Suprapubic skin (tissue), 4 donors: ENCODE data around the gene ERF. TPM values are rescaled to one million over a fixed set of nuclear protein-coding genes. Genes with fewer than 3 reads are reported as not detected.

Experiments used
- DNase-seq, 2 donors: peaks; one replicate each; pipeline ENCODE4 v3.0.0-alpha.2; 2019; ENCODE audit warnings: low spot score in 2 of 2
- H3K27ac ChIP-seq: fragments of 200-600 bp; sonication (generic); one replicate; pipeline ENCODE4 v1.5.1; 2019
- H3K27me3 ChIP-seq: fragments of 200-600 bp; sonication (generic); one replicate; pipeline ENCODE4 v1.5.1; 2019
- H3K36me3 ChIP-seq: fragments of 200-600 bp; sonication (generic); one replicate; pipeline ENCODE4 v1.5.1; 2019
- H3K4me1 ChIP-seq: fragments of 200-600 bp; sonication (generic); one replicate; pipeline ENCODE4 v1.5.1; 2019
- H3K4me3 ChIP-seq: fragments of 200-600 bp; sonication (generic); one replicate; pipeline ENCODE4 v1.5.1; 2019; ENCODE audit warnings: mild to moderate bottlenecking
- H3K9me3 ChIP-seq: fragments of 200-600 bp; sonication (generic); one replicate; pipeline ENCODE4 v1.5.1; 2019
- EP300 ChIP-seq: sonication (generic); formaldehyde crosslinking; IDR thresholded peaks from one replicate; pipeline ENCODE4 v1.6.1; 2017; ENCODE audit warnings: antibody characterized with exemption
- POLR2A ChIP-seq, 2 donors: fragments of 450-650 bp; IDR thresholded peaks; one replicate each; pipeline ENCODE4 v1.6.1; 2017; ENCODE audit warnings: antibody characterized with exemption in 2 of 2, mild to moderate bottlenecking in 2 of 2, moderate library complexity in 2 of 2
- POLR2AphosphoS5 ChIP-seq, 3 donors: sonication (generic); formaldehyde crosslinking; IDR thresholded peaks; one replicate each; pipeline ENCODE4 v1.6.1; 2017; ENCODE audit warnings: antibody characterized with exemption in 3 of 3
- WGBS: methylation state at CpG from one replicate; pipeline ENCODE4 v1.1.5; 2018; 5-methylcytosine and 5-hydroxymethylcytosine counted together
- total RNA-seq, 4 donors: library from RNA; depleted of rRNA; stranded (reverse); fragments of >200 nt; gene quantifications; one replicate each; pipeline ENCODE4 v1.1.0, GENCODE V29; 2016
- TF ChIP-seq, protein P1 (sequence below), 2 donors: fragments of 200-600 bp in 1 of 2; fragments of 450-650 bp in 1 of 2; sonication (generic) in 1 of 2; IDR thresholded peaks; one replicate each; pipeline ENCODE4 v1.5.1; 2016 to 2019; ENCODE audit warnings: antibody characterized with exemption in 2 of 2, mild to moderate bottlenecking in 1 of 2, moderate library complexity in 1 of 2

Gene ERF
- total RNA-seq, 4 donors from 2014 or later, result 36.8 to 49.5 (median 45.8) TPM

DNA sequence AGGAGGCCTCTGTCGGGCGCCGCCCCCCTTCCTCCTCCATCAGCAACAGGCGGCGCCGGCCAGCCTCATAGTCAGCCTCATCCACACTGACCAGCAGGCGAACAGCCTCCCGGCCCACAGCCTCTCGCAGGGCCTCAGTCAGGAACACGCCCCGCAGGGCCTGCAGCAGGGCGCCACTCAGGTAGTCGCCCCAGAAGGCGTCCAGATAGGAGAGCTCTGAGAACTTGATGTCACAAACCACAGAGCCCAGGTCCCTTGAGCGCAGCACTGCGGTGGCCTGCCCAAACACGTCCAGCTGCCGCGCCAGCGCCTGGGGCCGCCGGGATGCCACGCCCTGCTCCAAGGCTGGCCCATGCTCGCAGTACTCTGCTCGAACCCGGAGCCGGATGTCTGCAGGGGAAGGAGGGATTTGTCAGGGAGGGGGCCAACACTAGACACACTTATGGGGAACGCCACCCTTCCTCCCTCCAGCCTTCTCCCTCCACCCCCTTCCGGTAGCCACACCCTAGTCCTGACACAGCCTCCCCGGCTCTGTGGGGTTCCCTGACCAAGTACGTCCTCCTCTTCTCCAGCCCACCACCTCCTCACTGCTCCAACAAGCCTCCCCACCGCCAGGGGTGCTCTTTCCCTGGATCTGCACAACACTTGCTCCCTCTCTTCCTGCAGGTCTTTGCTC, 55.4 kb downstream of the ERF start:
- peak overlapping the region; percentile 24 for H3K27ac ChIP-seq
- WGBS, result 62% methylated on average over 24 of the region's 32 CpGs
- H3K4me1 ChIP-seq, result peaks cover 52% of the 10 kb centered on the region
- H3K36me3 ChIP-seq, result peaks cover 38% of the 10 kb centered on the region
- no peaks in the 10 kb centered on the region for H3K27me3 ChIP-seq
- peak in 1 of 2 donors; percentile 81 for DNase-seq
- no peaks in the 10 kb centered on the region for H3K9me3 ChIP-seq
- TF ChIP-seq POLR2A (IDR thresholded peaks at IDR 0.05), result no peak
- TF ChIP-seq POLR2AphosphoS5 (IDR thresholded peaks at IDR 0.05), result no peak
- TF ChIP-seq EP300, result no peak
- TF ChIP-seq, protein P1, sequence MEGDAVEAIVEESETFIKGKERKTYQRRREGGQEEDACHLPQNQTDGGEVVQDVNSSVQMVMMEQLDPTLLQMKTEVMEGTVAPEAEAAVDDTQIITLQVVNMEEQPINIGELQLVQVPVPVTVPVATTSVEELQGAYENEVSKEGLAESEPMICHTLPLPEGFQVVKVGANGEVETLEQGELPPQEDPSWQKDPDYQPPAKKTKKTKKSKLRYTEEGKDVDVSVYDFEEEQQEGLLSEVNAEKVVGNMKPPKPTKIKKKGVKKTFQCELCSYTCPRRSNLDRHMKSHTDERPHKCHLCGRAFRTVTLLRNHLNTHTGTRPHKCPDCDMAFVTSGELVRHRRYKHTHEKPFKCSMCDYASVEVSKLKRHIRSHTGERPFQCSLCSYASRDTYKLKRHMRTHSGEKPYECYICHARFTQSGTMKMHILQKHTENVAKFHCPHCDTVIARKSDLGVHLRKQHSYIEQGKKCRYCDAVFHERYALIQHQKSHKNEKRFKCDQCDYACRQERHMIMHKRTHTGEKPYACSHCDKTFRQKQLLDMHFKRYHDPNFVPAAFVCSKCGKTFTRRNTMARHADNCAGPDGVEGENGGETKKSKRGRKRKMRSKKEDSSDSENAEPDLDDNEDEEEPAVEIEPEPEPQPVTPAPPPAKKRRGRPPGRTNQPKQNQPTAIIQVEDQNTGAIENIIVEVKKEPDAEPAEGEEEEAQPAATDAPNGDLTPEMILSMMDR (IDR thresholded peaks at IDR 0.05), result peak in 1 of 2 donors; percentile 41
- H3K4me3 ChIP-seq, result peak overlapping the region; percentile 9

GRCh38 chr19:42198676-42199439, 56.1 kb downstream of the ERF start:
- Histone ChIP-seq H3K27ac (peak overlapping the region; percentile 24), H3K36me3 (peaks cover 31% of the 10 kb centered on the region), H3K4me3 (peak overlapping the region; percentile 9), H3K9me3 (no peaks in the 10 kb centered on the region), H3K27me3 (no peaks in the 10 kb centered on the region), H3K4me1 (peaks cover 50% of the 10 kb centered on the region)
- TF ChIP-seq POLR2A (IDR thresholded peaks at IDR 0.05) (no peak), POLR2AphosphoS5 (IDR thresholded peaks at IDR 0.05) (no peak), EP300 (no peak)
- TF ChIP-seq, protein P1 (IDR thresholded peaks at IDR 0.05), result no peak
- DNase-seq, result no peak
- WGBS, result 59% methylated on average over 3 of the region's 7 CpGs

Other genes starting within 250 kb of the ERF start
- 1 to 10 TPM in 3 of 4 donors, under 1 TPM in 1; 0.68 to 2.3 (median 1.1) TPM for gene GRIK5, start 184.9 kb downstream of the ERF start, total RNA-seq
- 10 to 100 TPM; 31.1 to 42.9 (median 33.5) TPM for gene ZNF574, start 179.0 kb downstream of the ERF start, total RNA-seq
- gene POU2F2, start 122.7 kb downstream of the ERF start, total RNA-seq, result 100 to 1,000 TPM in 1 of 4 donors, under 1 TPM in 3; 0.55 to 244 (median 0.71) TPM
- gene DEDD2, start 37.5 kb downstream of the ERF start, total RNA-seq, result 10 to 100 TPM; 51.3 to 78.9 (median 65.6) TPM
- gene ZNF526, start 34.8 kb downstream of the ERF start, total RNA-seq, result 10 to 100 TPM in 2 of 4 donors, 1 to 10 TPM in 2; 4.2 to 12.9 (median 8.9) TPM
- 10 to 100 TPM; 24.0 to 37.3 (median 28.3) TPM for gene GSK3A, start 12.5 kb downstream of the ERF start, total RNA-seq
- 10 to 100 TPM; 57.5 to 91.6 (median 81.9) TPM for gene CIC, start 14.1 kb upstream of the ERF start, total RNA-seq
- 1 to 10 TPM in 2 of 4 donors, under 1 TPM in 2; 0.73 to 1.7 (median 1.1) TPM for gene PRR19, start 47.0 kb upstream of the ERF start, total RNA-seq
- gene PAFAH1B3, start 47.5 kb upstream of the ERF start, total RNA-seq, result 10 to 100 TPM; 14.4 to 33.0 (median 18.9) TPM
- gene TMEM145, start 58.2 kb upstream of the ERF start, total RNA-seq, result 1 to 10 TPM in 1 of 4 donors, not detected in 3; 4.2 TPM
- gene MEGF8, start 70.5 kb upstream of the ERF start, total RNA-seq, result 10 to 100 TPM; 10.7 to 21.5 (median 16.1) TPM
- gene CNFN, start 135.2 kb upstream of the ERF start, total RNA-seq, result 100 to 1,000 TPM in 3 of 4 donors, 10 to 100 TPM in 1; 52.9 to 364 (median 353) TPM
- gene LIPE, start 172.3 kb upstream of the ERF start, total RNA-seq, result 10 to 100 TPM; 33.9 to 82.6 (median 51.5) TPM
- gene CXCL17, start 187.8 kb upstream of the ERF start, total RNA-seq, result under 1 TPM in 1 of 4 donors, not detected in 3; 0.55 TPM